Esophagus (tissue), 2 donors: ENCODE data around the gene CTNNA2. TPM values are rescaled to one million over a fixed set of nuclear protein-coding genes. Genes with fewer than 3 reads are reported as not detected.

Experiments used
- H3K27ac ChIP-seq, 2 donors: one replicate each; pipeline ENCODE4 v1.5.1; 2013; ENCODE audit warnings: low read depth in 2 of 2, mild to moderate bottlenecking in 2 of 2, inconsistent platforms in 1 of 2, low read length in 1 of 2, moderate library complexity in 1 of 2
- H3K27me3 ChIP-seq, 2 donors: one replicate each; pipeline ENCODE4 v1.6.1; 2013; ENCODE audit warnings: low read length in 2 of 2, control low read depth in 1 of 2, mild to moderate bottlenecking in 1 of 2; ENCODE audit not compliant: insufficient read depth in 2 of 2, control insufficient read depth in 1 of 2
- H3K36me3 ChIP-seq, 2 donors: one replicate each; pipeline ENCODE4 v1.6.1; 2013; ENCODE audit warnings: low read length in 1 of 2; ENCODE audit not compliant: control insufficient read depth in 2 of 2, insufficient read depth in 2 of 2
- H3K4me1 ChIP-seq, 2 donors: one replicate each; pipeline ENCODE4 v1.6.1; 2013; ENCODE audit warnings: low read length in 1 of 2; ENCODE audit not compliant: control insufficient read depth in 2 of 2, insufficient read depth in 2 of 2
- H3K4me3 ChIP-seq, 2 donors: one replicate each; pipeline ENCODE4 v1.5.1; 2013; ENCODE audit warnings: low read length in 2 of 2, mild to moderate bottlenecking in 2 of 2, low read depth in 1 of 2, moderate library complexity in 1 of 2
- H3K9me3 ChIP-seq, 2 donors: one replicate each; pipeline ENCODE4 v1.6.1; 2013; ENCODE audit warnings: mild to moderate bottlenecking in 2 of 2, low read depth in 1 of 2, low read length in 1 of 2, moderate library complexity in 1 of 2; ENCODE audit not compliant: control insufficient read depth in 2 of 2, insufficient read depth in 1 of 2
- WGBS, 2 donors: extraction: QIAGEN DNeasy Blood & Tissue Kit; methylation state at CpG; one replicate each; pipeline ENCODE4 v1.1.7; 2013; 5-methylcytosine and 5-hydroxymethylcytosine counted together
- polyA plus RNA-seq, 2 donors: library from polyadenylated mRNA; stranded (reverse); fragments of 200-250 nt; gene quantifications; one replicate each; pipeline ENCODE4 v1.2.3, GENCODE V29; 2013
- donor health status: healthy with polysubstance abuse.
- donor health status: Bipolar disorder and iron deficiency.

The CTNNA2 gene
- polyA plus RNA-seq, 2 donors = 0.02 TPM; not detected in 1

- Histone ChIP-seq H3K9me3 (peaks cover 0 to 2% of the 10 kb centered on the region in 2 donors), H3K4me1 (no peaks in the 10 kb centered on the region), H3K27ac (no peak overlapping the region), H3K4me3 (no peak overlapping the region), H3K27me3 (no peaks in the 10 kb centered on the region), H3K36me3 (no peaks in the 10 kb centered on the region)
- WGBS, 2 donors = 67 to 73% methylated on average over 4 of the region's 4 CpGs
Observed at GRCh38 chr2:79982445-79982844, 469.6 kb downstream of the CTNNA2 start.

GRCh38 chr2:79984476-79984875 is 471.6 kb downstream of the CTNNA2 start:
- whole genome bisulfite sequencing, 2 donors = 57 to 73% methylated on average over 1 of the region's 1 CpG
- H3K4me3 ChIP-seq = no peak overlapping the region
- peaks cover 0 to 2% of the 10 kb centered on the region in 2 donors for H3K9me3 ChIP-seq
- H3K36me3 ChIP-seq = no peaks in the 10 kb centered on the region
- H3K27me3 ChIP-seq = no peaks in the 10 kb centered on the region
- no peak overlapping the region for H3K27ac ChIP-seq
- no peaks in the 10 kb centered on the region for H3K4me1 ChIP-seq

GRCh38 chr2:79985145-79985544 is 472.3 kb downstream of the CTNNA2 start:
- Histone ChIP-seq H3K4me3 (no peak overlapping the region), H3K27me3 (no peaks in the 10 kb centered on the region), H3K9me3 (peaks cover 3 to 5% of the 10 kb centered on the region in 2 donors), H3K4me1 (no peaks in the 10 kb centered on the region), H3K36me3 (no peaks in the 10 kb centered on the region), H3K27ac (no peak overlapping the region)
- WGBS, 2 donors = 84 to 87% methylated on average over 3 of the region's 3 CpGs

- no peak overlapping the region for H3K27ac ChIP-seq
- H3K4me1 ChIP-seq = no peaks in the 10 kb centered on the region
- no peaks in the 10 kb centered on the region for H3K36me3 ChIP-seq
- peaks cover 3 to 5% of the 10 kb centered on the region in 2 donors for H3K9me3 ChIP-seq
- no peak overlapping the region for H3K4me3 ChIP-seq
- 71 to 81% methylated on average over 2 of the region's 2 CpGs for WGBS, 2 donors
- H3K27me3 ChIP-seq = no peaks in the 10 kb centered on the region
Observed at GRCh38 chr2:79985571-79985970, 472.7 kb downstream of the CTNNA2 start.

GRCh38 chr2:79993144-79993543 is 480.3 kb downstream of the CTNNA2 start:
- Histone ChIP-seq H3K4me1 (no peaks in the 10 kb centered on the region), H3K4me3 (no peak overlapping the region), H3K27me3 (no peaks in the 10 kb centered on the region), H3K9me3 (peaks cover 3% of the 10 kb centered on the region in 2 donors), H3K27ac (no peak overlapping the region), H3K36me3 (no peaks in the 10 kb centered on the region)
- 27 to 39% methylated on average over 3 of the region's 3 CpGs for WGBS, 2 donors

- no peaks in the 10 kb centered on the region for H3K27me3 ChIP-seq
- no peaks in the 10 kb centered on the region for H3K36me3 ChIP-seq
- no peaks in the 10 kb centered on the region for H3K4me1 ChIP-seq
- peaks cover 3% of the 10 kb centered on the region in 2 donors for H3K9me3 ChIP-seq
- no peak overlapping the region for H3K4me3 ChIP-seq
- 68 to 70% methylated on average over 5 of the region's 5 CpGs for WGBS, 2 donors
- no peak overlapping the region for H3K27ac ChIP-seq
Observed at GRCh38 chr2:79994161-79994560, 481.3 kb downstream of the CTNNA2 start.

GRCh38 chr2:79994965-79995364 is 482.1 kb downstream of the CTNNA2 start:
- Histone ChIP-seq H3K4me3 (no peak overlapping the region), H3K9me3 (peaks cover 1 to 2% of the 10 kb centered on the region in 2 donors), H3K27me3 (no peaks in the 10 kb centered on the region), H3K4me1 (no peaks in the 10 kb centered on the region), H3K27ac (no peak overlapping the region), H3K36me3 (no peaks in the 10 kb centered on the region)

GRCh38 chr2:79996709-79997108 is 483.9 kb downstream of the CTNNA2 start:
- no peak overlapping the region for H3K27ac ChIP-seq
- H3K4me3 ChIP-seq = no peak overlapping the region
- no peaks in the 10 kb centered on the region for H3K27me3 ChIP-seq
- 72 to 74% methylated on average over 5 of the region's 5 CpGs for WGBS, 2 donors
- no peaks in the 10 kb centered on the region for H3K36me3 ChIP-seq
- H3K9me3 ChIP-seq = no peaks in the 10 kb centered on the region
- H3K4me1 ChIP-seq = no peaks in the 10 kb centered on the region

- Histone ChIP-seq H3K36me3 (no peaks in the 10 kb centered on the region), H3K27me3 (no peaks in the 10 kb centered on the region), H3K9me3 (no peaks in the 10 kb centered on the region), H3K27ac (no peak overlapping the region), H3K4me3 (no peak overlapping the region), H3K4me1 (no peaks in the 10 kb centered on the region)
- WGBS, 2 donors = 58 to 66% methylated on average over 5 of the region's 5 CpGs
Observed at GRCh38 chr2:80001701-80002101, 488.9 kb downstream of the CTNNA2 start.

- no peaks in the 10 kb centered on the region for H3K9me3 ChIP-seq
- 54 to 67% methylated on average over 3 of the region's 3 CpGs for WGBS, 2 donors
- H3K4me3 ChIP-seq = no peak overlapping the region
- H3K4me1 ChIP-seq = no peaks in the 10 kb centered on the region
- no peak overlapping the region for H3K27ac ChIP-seq
- H3K27me3 ChIP-seq = no peaks in the 10 kb centered on the region
- no peaks in the 10 kb centered on the region for H3K36me3 ChIP-seq
Observed at GRCh38 chr2:80002112-80002511, 489.3 kb downstream of the CTNNA2 start.
